ENCODE data around the gene TOP2B.
A peak's percentile ranks its signal among the peaks of the same experiment; 100 is the strongest.

Gene TOP2B, protein sequence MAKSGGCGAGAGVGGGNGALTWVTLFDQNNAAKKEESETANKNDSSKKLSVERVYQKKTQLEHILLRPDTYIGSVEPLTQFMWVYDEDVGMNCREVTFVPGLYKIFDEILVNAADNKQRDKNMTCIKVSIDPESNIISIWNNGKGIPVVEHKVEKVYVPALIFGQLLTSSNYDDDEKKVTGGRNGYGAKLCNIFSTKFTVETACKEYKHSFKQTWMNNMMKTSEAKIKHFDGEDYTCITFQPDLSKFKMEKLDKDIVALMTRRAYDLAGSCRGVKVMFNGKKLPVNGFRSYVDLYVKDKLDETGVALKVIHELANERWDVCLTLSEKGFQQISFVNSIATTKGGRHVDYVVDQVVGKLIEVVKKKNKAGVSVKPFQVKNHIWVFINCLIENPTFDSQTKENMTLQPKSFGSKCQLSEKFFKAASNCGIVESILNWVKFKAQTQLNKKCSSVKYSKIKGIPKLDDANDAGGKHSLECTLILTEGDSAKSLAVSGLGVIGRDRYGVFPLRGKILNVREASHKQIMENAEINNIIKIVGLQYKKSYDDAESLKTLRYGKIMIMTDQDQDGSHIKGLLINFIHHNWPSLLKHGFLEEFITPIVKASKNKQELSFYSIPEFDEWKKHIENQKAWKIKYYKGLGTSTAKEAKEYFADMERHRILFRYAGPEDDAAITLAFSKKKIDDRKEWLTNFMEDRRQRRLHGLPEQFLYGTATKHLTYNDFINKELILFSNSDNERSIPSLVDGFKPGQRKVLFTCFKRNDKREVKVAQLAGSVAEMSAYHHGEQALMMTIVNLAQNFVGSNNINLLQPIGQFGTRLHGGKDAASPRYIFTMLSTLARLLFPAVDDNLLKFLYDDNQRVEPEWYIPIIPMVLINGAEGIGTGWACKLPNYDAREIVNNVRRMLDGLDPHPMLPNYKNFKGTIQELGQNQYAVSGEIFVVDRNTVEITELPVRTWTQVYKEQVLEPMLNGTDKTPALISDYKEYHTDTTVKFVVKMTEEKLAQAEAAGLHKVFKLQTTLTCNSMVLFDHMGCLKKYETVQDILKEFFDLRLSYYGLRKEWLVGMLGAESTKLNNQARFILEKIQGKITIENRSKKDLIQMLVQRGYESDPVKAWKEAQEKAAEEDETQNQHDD (N-terminal part only)

DNA sequence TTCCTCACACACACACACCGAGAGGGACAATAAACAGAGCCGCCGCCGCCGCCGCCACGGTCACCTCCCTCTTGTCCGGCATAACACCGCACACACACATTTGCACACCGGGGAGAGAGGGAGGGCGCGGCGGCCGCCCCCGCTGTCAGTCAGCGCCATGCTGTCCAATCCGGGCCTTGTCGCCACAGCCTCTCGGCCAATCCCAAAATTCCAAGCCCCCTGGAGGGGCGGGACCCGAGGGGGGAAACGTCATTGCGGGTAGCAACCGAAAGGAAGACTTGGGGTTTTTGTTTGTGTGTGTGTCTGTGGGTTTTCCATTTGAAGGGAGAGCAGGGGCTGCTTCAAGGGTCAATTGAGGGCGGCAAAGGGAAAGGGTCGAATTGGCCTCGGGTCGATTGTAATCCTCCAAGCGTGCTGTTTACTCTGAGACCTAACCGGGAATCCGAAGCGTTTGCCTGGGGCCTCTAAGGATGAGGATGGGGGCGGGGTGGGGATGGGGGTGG, at the start of gene TOP2B:
Gene TOP2B (minus strand): TSS at position 96 of the 503 bp plus-strand sequence. CDS start 610 bp downstream, outside the sequence.
- Histone ChIP-seq H3K9me3 (ENCODE audit: control insufficient read depth, low read length) (no peaks in the 10 kb centered on the region), H3K27me3 (ENCODE audit: control insufficient read depth, insufficient read depth, low read length) (no peaks in the 10 kb centered on the region), H3K4me3 (ENCODE audit: low read length) (peak within 1 kb of the TSS; percentile 76), H3K36me3 (ENCODE audit: control insufficient read depth, insufficient read depth, low read length) (no peaks in the 10 kb centered on the region), H3K4me1 (ENCODE audit: control insufficient read depth, insufficient read depth, low read length) (peaks cover 20% of the 10 kb centered on the region), H3K9ac (ENCODE audit: low read length) (peak within 1 kb of the TSS; percentile 86)

DNA sequence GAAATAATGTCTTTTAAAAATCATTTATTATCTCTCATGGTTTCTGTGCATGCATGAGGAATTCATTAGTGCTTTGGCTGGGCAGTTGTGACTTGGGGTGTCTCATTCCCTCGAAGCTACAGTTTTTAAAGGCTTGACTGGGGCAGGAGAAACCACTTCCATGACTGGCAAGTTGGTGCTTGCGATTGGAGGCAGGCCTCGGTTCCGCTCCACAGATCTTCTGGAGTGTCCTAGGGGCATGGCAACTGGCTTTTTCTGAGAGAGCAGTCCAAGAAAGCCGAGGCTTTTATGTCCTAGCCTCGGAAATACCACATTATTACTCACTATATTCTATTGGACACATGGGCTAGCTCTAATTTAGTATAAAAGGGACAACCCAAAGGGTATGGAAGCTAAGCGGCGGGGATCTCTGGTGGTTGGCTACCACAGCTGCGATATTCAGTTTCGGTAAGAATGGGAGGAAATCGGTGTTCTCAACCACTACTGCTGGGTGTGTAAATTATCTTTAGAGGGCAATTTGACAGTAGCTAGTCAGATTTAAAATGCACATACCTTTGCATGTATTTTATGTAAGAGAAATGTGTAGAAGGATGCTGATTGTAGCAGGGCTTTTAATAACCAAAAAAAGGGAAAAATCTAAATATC, 48.8 kb upstream of the TOP2B start:
- H3K4me1 ChIP-seq (ENCODE audit: control insufficient read depth, insufficient read depth, low read length) = no peaks in the 10 kb centered on the region
- H3K4me3 ChIP-seq (ENCODE audit: low read length) = no peak overlapping the region
- no peaks in the 10 kb centered on the region for H3K36me3 ChIP-seq (ENCODE audit: control insufficient read depth, insufficient read depth, low read length)
- no peaks in the 10 kb centered on the region for H3K9me3 ChIP-seq (ENCODE audit: control insufficient read depth, low read length)
- H3K9ac ChIP-seq (ENCODE audit: low read length) = no peak overlapping the region
- H3K27me3 ChIP-seq (ENCODE audit: control insufficient read depth, insufficient read depth, low read length) = no peaks in the 10 kb centered on the region

DNA sequence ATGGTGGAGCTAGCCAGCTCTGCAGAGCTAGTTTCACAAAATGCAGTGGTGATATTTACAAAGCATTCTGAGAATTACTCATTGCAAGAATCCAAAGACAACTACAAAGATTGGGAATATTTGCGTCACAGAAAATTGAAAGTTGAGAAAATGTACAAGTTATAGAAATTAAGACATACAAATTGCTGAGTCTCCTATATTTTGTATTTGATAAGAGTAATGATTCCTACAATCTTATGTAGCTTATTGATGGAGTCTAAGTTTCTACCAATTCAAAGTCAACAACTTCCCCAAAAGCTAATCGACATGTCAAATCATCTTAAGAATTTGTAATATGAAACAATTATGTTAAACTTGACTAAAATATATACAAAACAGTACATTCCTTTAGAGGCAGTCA, 46.4 kb upstream of the TOP2B start:
- Histone ChIP-seq H3K4me3 (ENCODE audit: low read length) (no peak overlapping the region), H3K9me3 (ENCODE audit: control insufficient read depth, low read length) (no peaks in the 10 kb centered on the region), H3K9ac (ENCODE audit: low read length) (no peak overlapping the region), H3K36me3 (ENCODE audit: control insufficient read depth, insufficient read depth, low read length) (no peaks in the 10 kb centered on the region), H3K27me3 (ENCODE audit: control insufficient read depth, insufficient read depth, low read length) (no peaks in the 10 kb centered on the region), H3K4me1 (ENCODE audit: control insufficient read depth, insufficient read depth, low read length) (no peaks in the 10 kb centered on the region)

DNA sequence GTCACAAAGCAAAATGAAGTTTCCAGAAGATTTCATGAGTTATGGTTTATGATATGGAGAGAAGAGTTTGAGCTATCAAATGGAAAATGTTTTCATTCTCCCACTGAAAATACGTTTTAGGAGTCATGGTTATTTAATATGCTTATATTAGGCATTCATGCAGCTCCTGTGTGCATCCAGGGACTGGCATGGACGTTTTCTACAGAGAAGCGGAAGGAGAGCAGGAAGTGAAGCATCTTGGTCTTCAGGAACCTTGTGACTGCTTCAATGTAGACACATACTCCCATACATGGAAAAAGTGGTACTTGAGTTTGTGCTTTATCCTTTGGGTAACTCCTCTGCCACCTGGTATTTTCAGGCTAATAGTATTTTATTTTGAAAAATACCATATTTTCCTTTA, 43.3 kb upstream of the TOP2B start:
- Histone ChIP-seq H3K4me1 (ENCODE audit: control insufficient read depth, insufficient read depth, low read length) (no peaks in the 10 kb centered on the region), H3K4me3 (ENCODE audit: low read length) (no peak overlapping the region), H3K36me3 (ENCODE audit: control insufficient read depth, insufficient read depth, low read length) (no peaks in the 10 kb centered on the region), H3K9ac (ENCODE audit: low read length) (no peak overlapping the region), H3K9me3 (ENCODE audit: control insufficient read depth, low read length) (no peaks in the 10 kb centered on the region), H3K27me3 (ENCODE audit: control insufficient read depth, insufficient read depth, low read length) (no peaks in the 10 kb centered on the region)

DNA sequence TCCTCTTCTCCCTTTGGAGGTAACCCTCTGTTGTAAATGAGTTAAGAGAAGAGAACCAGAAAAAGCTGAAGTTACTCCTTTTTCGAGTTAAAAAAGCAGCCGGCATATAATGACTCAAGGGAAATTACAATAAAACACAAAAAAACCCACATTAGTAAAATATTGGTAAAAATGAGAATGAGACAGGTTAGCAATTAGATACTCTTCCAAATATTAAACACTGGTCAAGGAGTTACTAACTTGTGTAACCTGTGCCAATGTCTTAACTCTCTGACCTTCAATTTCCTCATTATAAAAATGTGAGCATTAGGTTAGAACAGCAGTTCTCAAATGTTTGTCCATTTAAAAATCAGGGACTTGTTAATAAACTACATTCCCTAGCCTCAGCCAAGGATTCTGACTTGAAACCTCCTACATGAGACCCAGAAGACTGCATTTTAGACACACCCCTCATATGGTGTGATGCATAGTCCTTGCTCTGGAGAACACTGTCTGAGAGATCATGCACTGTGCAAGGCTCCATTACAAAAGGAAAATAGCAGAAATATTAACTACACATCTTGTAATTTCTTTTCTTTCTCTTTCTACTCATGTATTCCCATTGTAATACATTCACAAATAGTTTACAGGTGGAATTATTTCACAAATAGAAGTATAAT, 42.7 kb upstream of the TOP2B start:
- H3K4me1 ChIP-seq (ENCODE audit: control insufficient read depth, insufficient read depth, low read length) = no peaks in the 10 kb centered on the region
- H3K9ac ChIP-seq (ENCODE audit: low read length) = no peak overlapping the region
- no peak overlapping the region for H3K4me3 ChIP-seq (ENCODE audit: low read length)
- no peaks in the 10 kb centered on the region for H3K9me3 ChIP-seq (ENCODE audit: control insufficient read depth, low read length)
- H3K36me3 ChIP-seq (ENCODE audit: control insufficient read depth, insufficient read depth, low read length) = no peaks in the 10 kb centered on the region
- no peaks in the 10 kb centered on the region for H3K27me3 ChIP-seq (ENCODE audit: control insufficient read depth, insufficient read depth, low read length)

DNA sequence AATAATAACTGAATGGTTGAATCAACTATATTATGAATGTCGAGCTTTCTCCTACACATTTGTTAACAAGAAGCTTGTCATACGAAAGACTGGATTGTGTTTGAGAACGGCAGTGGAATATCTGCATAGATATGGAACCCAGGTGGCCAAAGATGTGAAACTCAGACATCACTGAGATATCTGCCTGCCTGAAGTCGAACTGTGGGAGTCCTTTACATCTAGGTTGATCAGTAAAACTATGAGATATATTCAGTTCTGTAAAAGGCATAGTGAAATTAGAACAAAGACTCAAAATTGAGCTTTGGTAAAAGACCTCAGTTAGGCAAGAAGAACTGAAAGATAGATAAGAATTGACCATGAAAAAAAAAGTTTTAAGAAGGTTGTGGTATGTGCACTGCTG, 41.5 kb upstream of the TOP2B start:
- Histone ChIP-seq H3K9me3 (ENCODE audit: control insufficient read depth, low read length) (no peaks in the 10 kb centered on the region), H3K4me1 (ENCODE audit: control insufficient read depth, insufficient read depth, low read length) (no peaks in the 10 kb centered on the region), H3K4me3 (ENCODE audit: low read length) (no peak overlapping the region), H3K27me3 (ENCODE audit: control insufficient read depth, insufficient read depth, low read length) (no peaks in the 10 kb centered on the region), H3K9ac (ENCODE audit: low read length) (no peak overlapping the region), H3K36me3 (ENCODE audit: control insufficient read depth, insufficient read depth, low read length) (no peaks in the 10 kb centered on the region)

DNA sequence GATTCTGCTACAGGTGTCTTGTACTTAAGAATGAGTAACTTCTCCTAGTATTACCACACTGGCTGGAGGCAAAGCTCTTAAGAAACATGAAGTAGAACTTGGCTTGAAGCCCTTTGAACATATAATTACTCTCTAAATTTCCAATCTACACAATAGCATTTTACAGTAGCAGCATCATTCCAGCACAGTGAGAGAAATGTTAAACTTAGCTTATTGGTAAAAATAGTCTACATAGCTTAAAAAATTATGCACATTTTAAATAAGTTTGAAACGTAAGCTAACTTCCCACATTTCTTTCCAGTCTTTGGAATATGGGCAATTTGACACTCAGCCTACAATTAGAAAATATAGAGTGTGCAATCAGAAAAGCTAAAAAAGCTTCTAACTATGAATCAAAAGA, 32.8 kb upstream of the TOP2B start:
- Histone ChIP-seq H3K9ac (ENCODE audit: low read length) (no peak overlapping the region), H3K9me3 (ENCODE audit: control insufficient read depth, low read length) (no peaks in the 10 kb centered on the region), H3K4me1 (ENCODE audit: control insufficient read depth, insufficient read depth, low read length) (no peaks in the 10 kb centered on the region), H3K36me3 (ENCODE audit: control insufficient read depth, insufficient read depth, low read length) (no peaks in the 10 kb centered on the region), H3K27me3 (ENCODE audit: control insufficient read depth, insufficient read depth, low read length) (no peaks in the 10 kb centered on the region), H3K4me3 (ENCODE audit: low read length) (no peak overlapping the region)

DNA sequence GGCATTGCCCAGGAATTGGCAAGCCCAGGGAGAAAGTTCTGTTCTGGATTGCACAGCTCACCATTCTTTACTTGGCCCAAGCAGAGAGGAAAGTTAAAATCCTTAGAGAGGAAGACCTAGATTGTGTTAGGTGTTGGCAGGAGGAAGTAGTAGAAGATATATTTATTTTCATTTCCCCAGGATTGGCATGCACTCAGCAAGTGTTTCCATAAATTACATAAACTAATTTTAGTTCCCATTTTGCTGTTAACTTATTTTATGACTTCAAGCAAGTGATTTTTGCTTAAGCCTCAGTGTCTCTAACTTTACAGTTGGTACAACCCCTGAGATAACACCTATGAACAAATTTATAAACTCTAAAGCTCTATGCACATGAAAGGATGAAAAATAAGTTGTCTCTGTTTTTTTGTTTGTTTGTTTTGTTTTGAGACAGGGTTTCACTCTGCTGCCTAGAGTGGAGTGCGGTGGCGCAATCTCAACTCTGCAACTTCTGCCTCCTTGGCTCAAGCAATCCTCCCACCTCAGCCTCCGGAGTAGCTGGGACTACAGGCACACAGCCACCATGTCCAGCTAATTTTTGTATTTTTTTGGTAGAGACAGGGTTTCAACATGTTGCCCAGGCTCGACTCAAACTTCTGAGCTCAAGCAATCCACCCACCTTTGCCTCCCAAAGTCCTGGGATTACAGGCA, 31.2 kb upstream of the TOP2B start:
- Histone ChIP-seq H3K4me3 (ENCODE audit: low read length) (no peak overlapping the region), H3K9ac (ENCODE audit: low read length) (no peak overlapping the region), H3K9me3 (ENCODE audit: control insufficient read depth, low read length) (no peaks in the 10 kb centered on the region), H3K36me3 (ENCODE audit: control insufficient read depth, insufficient read depth, low read length) (no peaks in the 10 kb centered on the region), H3K4me1 (ENCODE audit: control insufficient read depth, insufficient read depth, low read length) (no peaks in the 10 kb centered on the region), H3K27me3 (ENCODE audit: control insufficient read depth, insufficient read depth, low read length) (no peaks in the 10 kb centered on the region)

DNA sequence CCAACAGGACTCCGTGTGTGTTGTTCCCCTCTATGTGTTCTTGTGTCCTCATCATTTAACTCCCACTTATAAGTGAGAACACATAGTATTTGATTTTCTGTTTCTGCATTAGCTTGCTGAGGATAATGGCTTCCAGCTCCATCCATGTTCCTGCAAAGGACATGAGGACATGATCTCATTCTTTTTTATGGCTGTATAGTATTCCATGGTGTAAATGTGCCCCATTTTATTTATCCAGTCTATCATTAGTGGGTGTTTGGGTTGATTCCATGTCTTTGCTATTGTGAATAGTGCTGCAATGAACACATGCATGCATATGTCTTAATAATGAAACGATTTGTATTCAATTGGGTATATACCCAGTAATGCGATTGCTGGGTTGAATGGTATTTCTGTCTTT, 28.5 kb upstream of the TOP2B start:
- Histone ChIP-seq H3K27me3 (ENCODE audit: control insufficient read depth, insufficient read depth, low read length) (no peaks in the 10 kb centered on the region), H3K9me3 (ENCODE audit: control insufficient read depth, low read length) (no peaks in the 10 kb centered on the region), H3K9ac (ENCODE audit: low read length) (no peak overlapping the region), H3K36me3 (ENCODE audit: control insufficient read depth, insufficient read depth, low read length) (no peaks in the 10 kb centered on the region), H3K4me3 (ENCODE audit: low read length) (no peak overlapping the region), H3K4me1 (ENCODE audit: control insufficient read depth, insufficient read depth, low read length) (no peaks in the 10 kb centered on the region)

DNA sequence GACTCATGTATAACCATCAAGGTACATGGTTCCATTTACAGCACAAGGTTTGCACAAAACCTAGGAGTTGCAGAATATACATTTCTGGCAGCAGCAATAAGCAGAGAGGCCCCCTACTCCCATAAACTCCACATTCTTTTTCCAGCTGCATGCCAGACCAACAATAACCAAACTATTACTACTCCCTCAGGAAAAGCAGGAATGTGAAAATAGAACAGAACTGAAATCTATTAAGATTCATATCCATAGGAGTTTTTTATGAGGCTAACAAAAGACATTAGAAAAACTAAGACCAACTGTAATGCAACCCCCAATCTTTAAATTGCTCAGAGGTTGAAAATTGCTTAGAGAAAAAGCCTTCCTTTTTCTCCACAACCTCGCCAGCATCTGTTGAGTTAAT, 27.6 kb upstream of the TOP2B start:
- no peak overlapping the region for H3K4me3 ChIP-seq (ENCODE audit: low read length)
- H3K4me1 ChIP-seq (ENCODE audit: control insufficient read depth, insufficient read depth, low read length) = no peaks in the 10 kb centered on the region
- H3K36me3 ChIP-seq (ENCODE audit: control insufficient read depth, insufficient read depth, low read length) = no peaks in the 10 kb centered on the region

More for the DNA sequence above, 27.6 kb upstream of the TOP2B start:
- H3K9ac ChIP-seq (ENCODE audit: low read length) = no peak overlapping the region
- no peaks in the 10 kb centered on the region for H3K27me3 ChIP-seq (ENCODE audit: control insufficient read depth, insufficient read depth, low read length)
- H3K9me3 ChIP-seq (ENCODE audit: control insufficient read depth, low read length) = no peaks in the 10 kb centered on the region

All from mucosa of stomach (tissue), 1 donor.